ENCODE measurements around the gene KRT27.
A peak's percentile ranks its signal among the peaks of the same experiment; 100 is the strongest.
"Not testable (repeated sequence)": the region's sequence is repeated elsewhere in the genome, so short reads cannot be mapped to it uniquely, and the experiment has no call there.

KRT27 gene, protein sequence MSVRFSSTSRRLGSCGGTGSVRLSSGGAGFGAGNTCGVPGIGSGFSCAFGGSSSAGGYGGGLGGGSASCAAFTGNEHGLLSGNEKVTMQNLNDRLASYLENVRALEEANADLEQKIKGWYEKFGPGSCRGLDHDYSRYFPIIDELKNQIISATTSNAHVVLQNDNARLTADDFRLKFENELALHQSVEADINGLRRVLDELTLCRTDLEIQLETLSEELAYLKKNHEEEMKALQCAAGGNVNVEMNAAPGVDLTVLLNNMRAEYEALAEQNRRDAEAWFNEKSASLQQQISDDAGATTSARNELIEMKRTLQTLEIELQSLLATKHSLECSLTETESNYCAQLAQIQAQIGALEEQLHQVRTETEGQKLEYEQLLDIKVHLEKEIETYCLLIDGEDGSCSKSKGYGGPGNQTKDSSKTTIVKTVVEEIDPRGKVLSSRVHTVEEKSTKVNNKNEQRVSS

DNA sequence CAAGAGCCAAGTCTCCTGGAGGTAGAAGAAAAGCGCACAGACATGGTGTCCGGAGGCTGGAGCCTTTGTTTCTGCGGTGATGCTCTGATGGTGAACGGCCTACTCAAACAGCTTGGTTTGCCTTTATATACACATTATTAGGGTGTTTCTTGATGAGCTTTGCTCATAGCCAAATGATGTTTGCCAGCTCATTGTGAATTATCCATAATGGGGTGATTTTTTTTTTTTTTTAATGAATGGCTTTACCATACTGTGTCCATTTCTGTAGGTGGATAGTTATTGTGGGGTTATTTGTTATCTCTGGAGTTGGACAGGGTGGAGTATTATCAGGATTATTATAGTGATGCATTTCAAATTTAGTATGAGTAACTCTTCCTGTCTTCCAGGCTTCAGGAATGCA lies at the start of gene KRT27:
Gene KRT27 (minus strand): TSS at position 101 of the 400 bp plus-strand sequence. CDS start 57 bp downstream, at position 44.
- no peak for DNase-seq

DNA sequence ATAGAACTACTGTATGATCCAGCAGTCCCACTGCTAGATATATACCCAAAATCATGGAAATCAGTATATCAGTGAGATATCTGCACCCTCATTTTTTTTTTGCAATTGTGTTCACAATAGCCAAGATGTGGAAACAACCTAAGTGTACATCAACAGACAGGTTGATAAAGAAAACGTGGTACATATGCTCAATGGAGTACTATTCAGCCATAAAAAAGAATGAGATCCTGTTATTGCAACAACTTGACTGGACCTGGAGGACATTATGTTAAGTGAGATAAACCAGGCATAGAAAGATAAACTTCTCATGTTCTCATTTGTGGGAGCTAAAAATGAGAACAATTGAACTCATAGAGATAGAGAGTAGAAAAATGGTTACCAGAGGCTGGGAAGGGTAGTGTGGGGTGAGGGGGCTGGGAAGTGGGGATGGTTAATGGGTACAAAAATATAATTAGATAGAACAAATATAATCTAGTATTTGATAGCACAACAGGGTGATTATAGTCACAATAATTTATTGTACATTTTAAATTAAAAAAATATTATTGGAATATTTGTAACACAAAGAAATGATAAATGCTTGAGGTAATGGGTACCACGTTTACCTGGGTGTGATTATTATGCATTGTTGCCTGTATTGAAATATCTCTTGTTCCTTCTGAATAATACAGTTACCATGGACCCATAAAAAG lies 47.9 kb upstream of the KRT27 start:
- no peak for DNase-seq

DNA sequence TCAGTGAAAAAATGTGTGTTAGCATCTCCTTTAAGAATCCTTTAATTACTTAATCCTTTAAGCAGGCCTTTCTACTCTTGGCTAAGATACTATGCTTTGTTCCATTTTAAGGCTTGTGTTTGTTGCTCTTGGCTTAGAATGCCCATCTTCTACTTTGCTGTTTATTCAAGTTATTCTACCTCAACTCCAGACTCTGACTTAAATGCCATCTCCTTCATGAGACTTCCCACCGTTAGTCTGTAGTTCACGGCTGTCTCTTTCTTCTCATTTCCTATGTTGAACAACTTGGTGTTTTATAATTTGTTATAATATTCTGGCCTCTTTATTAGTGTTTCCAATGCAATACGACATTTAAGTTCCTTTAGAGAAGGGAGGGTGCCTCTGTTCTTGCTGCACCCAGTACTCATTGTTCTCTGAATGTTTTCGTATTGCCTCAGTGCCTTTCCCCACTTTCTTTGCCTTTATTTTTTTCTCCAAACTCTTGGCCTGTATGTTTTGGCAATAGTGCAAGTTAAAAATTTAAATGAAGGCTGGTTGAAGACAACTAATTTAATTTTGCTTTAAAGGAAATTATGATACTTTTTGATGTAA lies 46.2 kb upstream of the KRT27 start:
- no peak for DNase-seq

- DNase-seq, result no peak
Observed at GRCh38 chr17:40827746-40828453, 45.5 kb upstream of the KRT27 start.

GRCh38 chr17:40825599-40825998 lies 43.2 kb upstream of the KRT27 start:
- no peak for DNase-seq

DNA sequence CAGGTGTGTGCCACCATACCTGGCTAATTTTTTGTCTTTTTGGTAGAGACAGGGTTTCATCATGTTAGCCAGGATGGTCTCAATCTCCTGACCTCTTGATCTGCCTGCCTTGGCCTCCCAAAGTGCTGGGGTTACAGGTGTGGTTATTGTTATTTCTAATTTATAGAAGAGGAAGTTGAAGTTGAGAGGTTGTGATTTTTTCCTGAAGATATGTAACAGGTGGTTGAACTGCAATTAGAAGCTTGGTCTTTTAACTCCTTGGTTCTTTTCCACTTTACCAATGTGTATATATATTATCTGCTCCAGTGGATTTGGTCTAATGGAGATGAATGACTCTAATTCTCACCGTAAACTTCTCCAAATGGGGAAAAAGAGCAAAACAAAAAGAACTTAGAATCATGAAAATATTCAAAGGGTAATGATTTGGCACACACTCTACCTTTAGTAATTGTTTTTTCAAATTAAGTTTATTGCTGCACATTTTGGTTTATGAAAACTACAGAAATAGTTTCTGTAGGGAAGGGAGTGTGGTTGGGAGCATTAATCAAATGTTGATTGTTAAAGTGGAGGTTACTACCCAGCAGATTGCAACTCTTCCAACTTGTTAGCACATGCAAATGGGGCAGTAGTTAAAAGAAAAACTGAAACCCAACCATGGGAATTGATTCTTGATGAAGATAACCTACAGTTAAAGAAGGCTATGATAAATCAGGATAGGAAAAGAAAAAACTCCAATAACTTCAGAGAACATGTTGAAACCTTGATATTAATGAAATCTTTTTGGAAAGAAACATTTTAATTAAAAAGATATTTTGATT lies 41.9 kb upstream of the KRT27 start:
- DNase-seq, result no peak

GRCh38 chr17:40822132-40822812 lies 39.9 kb upstream of the KRT27 start, which contains the start of gene KRT10:
Gene KRT10, minus strand, starts transcription at chr17:40822614. Its CDS starts 29 bp downstream, at chr17:40822585.
- no peak for DNase-seq

DNA sequence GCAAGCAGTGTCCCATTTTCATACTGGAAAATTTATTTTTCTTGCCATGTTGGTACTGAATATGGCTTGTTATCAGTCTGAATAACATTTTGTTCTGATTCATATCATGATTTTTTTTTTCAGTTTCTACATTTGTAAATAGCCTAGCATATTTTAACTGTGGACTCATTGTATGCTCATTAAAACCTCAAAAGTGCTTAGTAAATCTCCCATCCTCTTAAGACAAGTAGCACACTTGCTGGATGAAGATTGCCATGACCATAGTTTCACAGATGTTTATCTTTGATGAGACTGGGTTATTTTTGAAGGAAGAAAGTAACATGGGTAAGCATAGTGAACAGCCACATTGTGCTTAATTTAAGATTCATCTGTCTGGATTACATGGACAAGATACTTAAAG lies 39.2 kb upstream of the KRT27 start:
- DNase-seq, result no peak

DNA sequence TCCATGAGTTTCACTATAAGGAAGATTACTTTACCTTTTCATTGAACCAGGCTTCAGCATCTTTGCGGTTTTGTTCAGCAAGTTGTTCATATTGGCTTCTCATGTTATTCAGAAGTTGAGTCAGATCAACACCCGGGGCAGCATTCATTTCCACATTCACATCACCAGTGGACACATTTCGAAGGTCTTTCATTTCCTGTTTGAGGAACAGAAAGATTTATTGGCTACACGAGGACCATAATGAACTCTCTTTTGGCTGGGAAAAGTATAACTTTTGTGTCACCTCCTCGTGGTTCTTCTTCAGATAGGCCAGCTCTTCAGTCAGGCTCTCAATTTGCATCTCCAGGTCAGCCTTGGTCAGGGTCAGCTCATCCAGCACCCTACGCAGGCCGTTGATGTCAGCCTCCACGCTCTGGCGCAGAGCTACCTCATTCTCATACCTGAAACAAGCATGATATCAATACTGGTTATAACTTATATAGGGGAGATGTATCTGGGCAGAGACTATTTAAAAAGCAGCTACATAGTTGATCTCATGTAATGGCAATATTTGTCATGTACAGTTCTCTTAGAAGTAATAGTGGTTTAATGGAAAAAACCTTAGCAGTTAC lies 38.0 kb upstream of the KRT27 start:
- no peak for DNase-seq

- DNase-seq, result no peak
Observed at GRCh38 chr17:40819528-40820125, 37.3 kb upstream of the KRT27 start.

- DNase-seq, result peak; percentile 72
Observed at GRCh38 chr17:40818733-40819527, 36.6 kb upstream of the KRT27 start.

- no peak for DNase-seq
Observed at GRCh38 chr17:40818343-40818732, 36.0 kb upstream of the KRT27 start.

DNA sequence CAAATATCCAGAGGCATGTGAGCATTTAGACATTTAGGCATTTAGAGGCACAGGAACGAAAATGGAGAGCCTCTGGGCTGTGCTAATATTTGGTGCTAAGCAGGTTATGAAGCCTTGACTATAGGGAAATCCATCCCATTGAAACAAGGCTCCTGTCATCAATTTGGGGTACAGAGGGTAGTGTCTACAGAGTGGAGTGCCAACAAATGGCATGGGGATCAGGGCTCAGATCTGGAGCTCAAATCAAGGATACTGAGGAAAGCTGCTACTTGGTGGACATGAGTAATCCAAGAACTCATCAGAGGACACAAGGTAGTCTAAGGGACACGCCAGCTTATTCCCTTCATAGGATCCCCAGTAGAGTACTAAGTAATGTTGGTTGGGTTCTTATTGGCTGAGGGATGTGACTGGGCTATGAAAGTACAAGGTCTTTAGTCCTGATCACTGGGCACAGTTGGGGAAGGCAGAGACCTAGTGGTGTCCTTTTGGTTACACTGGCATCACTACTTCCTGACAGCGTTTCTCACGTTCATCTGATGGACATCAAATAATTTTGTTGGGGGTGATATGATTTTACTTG lies 34.8 kb upstream of the KRT27 start:
- DNase-seq, result no peak

DNA sequence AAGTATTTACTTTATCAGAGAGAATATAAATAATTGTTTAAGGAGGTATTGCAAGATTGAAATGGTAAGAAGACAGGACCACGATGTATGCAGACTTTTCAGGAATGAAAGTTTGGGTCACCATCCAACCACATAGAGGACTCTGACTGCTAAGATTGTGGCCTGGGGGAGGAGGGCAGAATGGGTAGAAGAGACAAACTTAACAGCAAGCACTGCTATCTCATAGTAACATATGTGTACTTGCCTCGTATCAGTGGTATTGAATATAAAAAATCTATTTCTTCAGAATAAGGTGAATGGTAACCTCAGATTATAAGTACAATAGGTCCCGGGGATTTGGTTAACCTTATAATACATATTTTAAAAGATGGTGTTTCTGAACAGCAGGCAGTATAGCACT lies 34.2 kb upstream of the KRT27 start:
- no peak for DNase-seq

- no peak for DNase-seq
Observed at GRCh38 chr17:40815381-40815780, 33.0 kb upstream of the KRT27 start.

DNA sequence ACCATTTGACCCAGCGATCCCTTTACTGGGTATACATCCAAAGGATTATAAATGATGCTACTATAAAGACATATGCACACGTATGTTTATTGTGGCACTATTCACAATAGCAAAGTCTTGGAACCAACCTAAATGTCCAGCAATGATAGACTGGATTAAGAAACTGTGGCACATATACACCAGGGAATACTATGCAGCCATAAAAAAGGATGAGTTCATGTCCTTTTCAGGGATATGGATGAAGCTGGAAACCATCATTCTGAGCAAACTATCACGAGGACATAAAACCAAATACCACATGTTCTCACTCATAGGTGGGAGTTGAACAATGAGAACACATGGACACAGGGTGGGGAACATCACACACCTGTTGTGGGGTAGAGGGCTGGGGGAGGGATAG lies 32.3 kb upstream of the KRT27 start:
- DNase-seq, result not testable (repeated sequence)

- no peak for DNase-seq
Observed at GRCh38 chr17:40813804-40814203, 31.5 kb upstream of the KRT27 start.

GRCh38 chr17:40812639-40813038 lies 30.3 kb upstream of the KRT27 start:
- no peak for DNase-seq

DNA sequence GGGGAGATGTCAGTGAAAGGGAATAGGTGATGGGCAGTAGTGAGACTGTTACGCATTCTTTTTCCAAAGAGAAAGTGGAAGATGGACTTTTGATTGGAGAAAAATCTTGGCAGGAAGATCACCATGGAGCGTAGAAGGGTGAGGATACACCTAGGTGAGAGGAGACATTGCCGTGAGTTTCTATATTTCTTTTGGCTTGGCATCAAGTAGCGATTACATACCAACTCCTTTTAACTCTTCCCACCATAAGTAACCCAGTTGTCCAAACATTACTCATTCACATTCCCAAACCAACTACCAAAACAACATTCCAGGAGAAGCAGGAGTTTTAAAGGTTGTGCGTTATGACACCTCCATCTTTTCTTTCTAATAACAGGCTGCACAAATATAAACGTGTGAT lies 28.1 kb upstream of the KRT27 start:
- DNase-seq, result no peak
